Immature natural killer cell (primary cell): Measurements from ENCODE around the gene RABGAP1L. TPM values are rescaled to one million over a fixed set of nuclear protein-coding genes. Genes with fewer than 3 reads are reported as not detected.
A peak's percentile ranks its signal among the peaks of the same experiment; 100 is the strongest.

ENCODE experiments used
- DNase-seq, 3 donors: peaks; one replicate each; pipeline ENCODE4 v3.0.0; 2022; ENCODE audit warnings: mixed read lengths in 1 of 3
- H3K27ac Mint-ChIP-seq, 6 donors: one replicate each; pipeline ENCODE4 v1.8.0; 2020; ENCODE audit warnings: mixed read lengths in 6 of 6, mild to moderate bottlenecking in 5 of 6, inconsistent platforms in 4 of 6, moderate library complexity in 3 of 6
- H3K27me3 Mint-ChIP-seq, 3 donors: one replicate each; pipeline ENCODE4 v1.8.0; 2020 to 2021; ENCODE audit warnings: low read depth in 3 of 3, mild to moderate bottlenecking in 3 of 3, mixed read lengths in 3 of 3, moderate library complexity in 3 of 3, inconsistent platforms in 1 of 3
- H3K36me3 Mint-ChIP-seq, 3 donors: one replicate each; pipeline ENCODE4 v1.8.0; 2020; ENCODE audit warnings: mixed read lengths in 3 of 3, inconsistent platforms in 2 of 3, mild to moderate bottlenecking in 2 of 3
- H3K4me1 Mint-ChIP-seq, 2 donors: one replicate each; pipeline ENCODE4 v1.8.0; 2020; ENCODE audit warnings: inconsistent platforms in 2 of 2, mild to moderate bottlenecking in 2 of 2, mixed read lengths in 2 of 2, moderate library complexity in 1 of 2
- H3K4me3 Mint-ChIP-seq, 5 donors: one replicate each; pipeline ENCODE4 v1.8.0; 2020; ENCODE audit warnings: mild to moderate bottlenecking in 5 of 5, mixed read lengths in 5 of 5, inconsistent platforms in 3 of 5, moderate library complexity in 3 of 5
- H3K9me3 Mint-ChIP-seq, 6 donors: one replicate each; pipeline ENCODE4 v1.8.0; 2020; ENCODE audit warnings: mild to moderate bottlenecking in 6 of 6, mixed read lengths in 6 of 6, inconsistent platforms in 4 of 6, moderate library complexity in 3 of 6
- polyA plus RNA-seq, 3 donors: library from polyadenylated mRNA; unstranded; fragments of 300-500 nt; fragmentation: Illumina TruSeq; gene quantifications; one replicate each; pipeline ENCODE4 v1.2.3, GENCODE V29; 2021

RABGAP1L gene
- polyA plus RNA-seq, 3 donors from 2014 or later: 80.2 to 114 (median 86.8) TPM

DNA sequence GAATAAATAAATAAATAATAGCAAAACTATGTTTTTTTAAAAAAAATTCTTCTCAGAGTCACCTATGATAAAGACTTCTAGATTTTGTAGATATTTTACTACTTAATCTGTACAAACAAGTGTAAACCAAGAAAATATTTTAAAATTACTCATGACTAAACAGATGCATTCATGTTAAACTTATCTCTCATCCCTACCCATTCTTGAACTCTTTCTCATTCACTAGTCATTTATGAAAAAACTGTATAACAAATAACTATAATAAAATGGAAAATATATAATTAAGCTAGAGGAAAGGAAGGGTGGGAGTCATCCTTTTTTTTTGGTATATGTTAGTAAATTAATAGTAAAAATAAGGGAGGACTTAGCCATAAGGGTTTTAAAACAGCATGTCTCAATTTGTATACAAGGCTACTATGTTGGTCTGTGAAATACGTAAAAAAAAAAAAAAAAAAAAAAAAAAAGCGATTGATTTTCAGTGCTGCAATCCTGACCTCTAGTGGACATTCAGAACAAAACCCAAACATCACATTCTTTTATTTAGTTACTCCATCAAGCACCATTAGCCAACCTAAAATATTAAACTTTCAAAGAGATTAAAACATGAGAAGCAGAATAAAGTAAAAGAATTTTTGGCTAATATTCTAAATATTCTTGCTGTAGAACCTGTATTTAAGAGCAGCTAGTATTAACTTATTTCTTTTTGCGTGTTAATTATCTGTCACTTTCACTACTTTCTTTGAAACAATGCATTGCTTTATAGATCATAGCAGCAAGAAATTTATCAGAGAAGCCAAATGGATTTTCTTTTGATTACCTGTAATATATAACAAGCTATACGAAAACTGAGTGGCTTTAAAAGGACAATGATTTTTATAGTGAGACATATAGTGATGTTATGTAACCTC, 584.6 kb downstream of the RABGAP1L start:
- Mint-ChIP-seq H3K27me3 (peaks cover 0 to 5% (median 2%) of the 10 kb centered on the region in 3 donors), H3K36me3 (no peaks in the 10 kb centered on the region), H3K27ac (no peak overlapping the region), H3K4me1 (peaks cover 0 to 7% of the 10 kb centered on the region in 2 donors), H3K4me3 (no peak overlapping the region), H3K9me3 (no peaks in the 10 kb centered on the region)
- DNase-seq: peak; percentile 31 to 49 (median 43)

DNA sequence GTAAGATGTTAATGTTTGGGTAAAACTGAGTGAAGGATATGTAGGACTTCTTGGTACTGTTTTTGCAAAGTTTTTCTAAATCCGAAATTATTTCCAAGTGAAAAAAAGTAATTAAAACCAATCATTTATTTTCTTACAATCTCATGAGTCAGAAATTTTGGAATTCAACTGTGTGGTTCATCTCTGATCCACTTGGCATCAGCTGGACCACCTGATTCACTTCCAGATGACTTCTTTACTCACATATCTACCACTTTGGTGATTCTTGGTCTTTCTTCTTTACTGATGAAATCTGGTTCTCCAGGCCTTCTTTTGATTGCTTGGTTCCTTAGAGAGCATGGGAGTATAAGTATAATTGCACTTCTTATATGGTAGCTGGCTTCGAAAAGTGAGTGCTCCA, 585.6 kb downstream of the RABGAP1L start:
- Mint-ChIP-seq H3K4me3 (no peak overlapping the region), H3K9me3 (no peaks in the 10 kb centered on the region), H3K36me3 (no peaks in the 10 kb centered on the region), H3K27me3 (peaks cover 0 to 4% (median 2%) of the 10 kb centered on the region in 3 donors), H3K4me1 (peaks cover 0 to 4% of the 10 kb centered on the region in 2 donors), H3K27ac (no peak overlapping the region)
- no peak for DNase-seq

- H3K27ac Mint-ChIP-seq: no peak overlapping the region
- DNase-seq: no peak
- H3K4me1 Mint-ChIP-seq: no peaks in the 10 kb centered on the region
- H3K4me3 Mint-ChIP-seq: no peak overlapping the region
- peaks cover 0 to 3% (median 2%) of the 10 kb centered on the region in 3 donors for H3K27me3 Mint-ChIP-seq
- no peaks in the 10 kb centered on the region for H3K9me3 Mint-ChIP-seq
- H3K36me3 Mint-ChIP-seq: no peaks in the 10 kb centered on the region
These were observed 586.9 kb downstream of the RABGAP1L start for GRCh38 chr1:174746024-174746808.

- no peaks in the 10 kb centered on the region for H3K36me3 Mint-ChIP-seq
- no peak overlapping the region for H3K4me3 Mint-ChIP-seq
- peaks cover 0 to 2% (median 0%) of the 10 kb centered on the region in 3 donors for H3K27me3 Mint-ChIP-seq
- H3K27ac Mint-ChIP-seq: no peak overlapping the region
- H3K4me1 Mint-ChIP-seq: no peaks in the 10 kb centered on the region
- no peak for DNase-seq
- no peaks in the 10 kb centered on the region for H3K9me3 Mint-ChIP-seq
These were observed 588.3 kb downstream of the RABGAP1L start for GRCh38 chr1:174747613-174748012.

DNA sequence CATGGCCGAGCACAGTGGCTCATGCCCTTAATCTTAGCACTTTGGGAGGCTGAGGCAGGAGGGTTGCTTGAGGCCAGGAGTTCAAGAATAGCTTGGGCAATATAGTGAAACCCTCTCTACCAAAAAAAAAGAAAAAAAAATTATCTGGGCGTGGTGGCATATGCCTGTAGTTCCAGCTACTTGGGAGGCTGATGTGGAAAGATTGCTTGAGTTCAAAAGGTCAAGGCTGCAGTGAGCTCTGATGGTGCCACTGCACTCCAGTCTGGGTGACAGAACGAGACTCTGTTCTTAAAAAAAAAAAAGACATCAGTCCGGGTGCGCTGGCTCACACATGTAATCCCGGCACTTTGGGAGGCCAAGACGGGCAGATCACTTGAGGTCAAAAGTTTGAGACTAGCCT, 589.3 kb downstream of the RABGAP1L start:
- DNase-seq: no peak
- no peaks in the 10 kb centered on the region for H3K4me1 Mint-ChIP-seq
- H3K27me3 Mint-ChIP-seq: no peaks in the 10 kb centered on the region
- no peak overlapping the region for H3K27ac Mint-ChIP-seq
- H3K36me3 Mint-ChIP-seq: no peaks in the 10 kb centered on the region
- no peak overlapping the region for H3K4me3 Mint-ChIP-seq
- H3K9me3 Mint-ChIP-seq: no peaks in the 10 kb centered on the region

DNA sequence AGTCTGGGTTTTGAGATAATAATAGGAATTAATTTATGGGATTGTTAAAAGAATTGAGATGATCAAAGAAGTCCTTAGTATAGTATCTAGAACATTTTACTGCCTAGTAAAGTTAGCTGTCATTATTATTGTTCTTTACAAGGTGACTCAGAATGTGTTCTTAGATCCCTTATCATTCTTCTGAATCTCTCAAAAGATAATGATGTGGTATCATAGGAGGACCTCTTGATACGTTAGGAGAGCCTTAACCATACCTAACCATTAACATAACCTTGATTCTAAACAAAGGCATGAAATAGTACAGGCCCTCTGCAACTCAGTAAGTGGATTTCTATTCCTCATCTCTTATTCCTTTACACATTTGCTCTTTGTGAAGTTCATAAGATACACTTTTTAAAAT, 593.8 kb downstream of the RABGAP1L start:
- Mint-ChIP-seq H3K4me1 (no peaks in the 10 kb centered on the region), H3K27ac (no peak overlapping the region), H3K4me3 (no peak overlapping the region), H3K27me3 (no peaks in the 10 kb centered on the region), H3K9me3 (no peaks in the 10 kb centered on the region), H3K36me3 (peaks cover 0 to 3% (median 2%) of the 10 kb centered on the region in 3 donors)
- DNase-seq: no peak

- DNase-seq: no peak
- Mint-ChIP-seq H3K9me3 (no peaks in the 10 kb centered on the region), H3K27ac (peak overlapping the region in 1 of 6 donors; percentile 24), H3K27me3 (no peaks in the 10 kb centered on the region), H3K4me1 (no peaks in the 10 kb centered on the region), H3K36me3 (peaks cover 0 to 9% (median 7%) of the 10 kb centered on the region in 3 donors), H3K4me3 (no peak overlapping the region)
These were observed 602.0 kb downstream of the RABGAP1L start for GRCh38 chr1:174761335-174761734.

GRCh38 chr1:174761901-174762585, 602.7 kb downstream of the RABGAP1L start:
- peaks cover 0 to 9% (median 7%) of the 10 kb centered on the region in 3 donors for H3K36me3 Mint-ChIP-seq
- peaks cover 0 to 1% (median 0%) of the 10 kb centered on the region in 3 donors for H3K27me3 Mint-ChIP-seq
- no peaks in the 10 kb centered on the region for H3K9me3 Mint-ChIP-seq
- H3K4me1 Mint-ChIP-seq: no peaks in the 10 kb centered on the region
- no peak overlapping the region for H3K4me3 Mint-ChIP-seq
- no peak for DNase-seq
- peak overlapping the region in 1 of 6 donors; percentile 24 for H3K27ac Mint-ChIP-seq

DNA sequence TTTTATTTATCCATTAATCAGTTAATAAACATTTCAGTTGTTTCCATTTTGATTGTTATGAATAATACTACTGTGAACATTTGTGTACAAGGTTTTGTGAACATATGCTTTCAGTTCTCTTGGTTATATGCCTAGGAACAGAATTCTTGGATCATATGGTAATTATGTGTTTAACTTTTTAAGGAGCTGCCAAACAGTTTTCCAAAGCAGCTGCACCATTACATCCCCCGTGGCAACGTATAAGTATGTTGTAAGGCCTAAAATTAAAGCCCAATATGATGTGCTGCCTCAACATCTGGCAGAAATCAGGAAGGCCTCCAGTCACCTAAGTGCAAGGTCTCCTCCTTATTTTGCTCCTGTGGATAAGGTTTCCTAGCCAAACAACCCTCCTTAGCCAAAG, 604.9 kb downstream of the RABGAP1L start:
- H3K27me3 Mint-ChIP-seq: peaks cover 0 to 4% (median 0%) of the 10 kb centered on the region in 3 donors
- no peak overlapping the region for H3K27ac Mint-ChIP-seq
- H3K9me3 Mint-ChIP-seq: no peaks in the 10 kb centered on the region
- H3K4me1 Mint-ChIP-seq: no peaks in the 10 kb centered on the region
- no peak overlapping the region for H3K4me3 Mint-ChIP-seq
- peaks cover 0 to 7% (median 3%) of the 10 kb centered on the region in 3 donors for H3K36me3 Mint-ChIP-seq
- no peak for DNase-seq

DNA sequence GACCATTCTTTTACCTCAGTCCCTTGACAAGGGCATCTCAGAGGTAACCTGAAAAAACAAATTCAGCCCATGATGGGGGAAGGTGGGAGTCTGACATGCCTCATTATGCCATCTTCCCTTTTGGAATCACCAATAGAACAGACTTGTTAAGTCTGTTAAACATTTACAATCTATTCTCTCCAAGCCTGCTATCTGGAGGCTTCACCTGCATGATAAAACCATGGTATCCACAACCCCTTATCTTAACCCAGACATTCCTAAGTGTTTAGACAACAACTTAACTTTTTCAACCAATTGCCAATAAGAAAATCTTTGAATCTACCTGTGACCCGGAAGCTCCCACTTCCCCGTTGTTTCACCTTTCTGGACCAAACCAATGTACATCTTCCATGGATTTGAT, 607.4 kb downstream of the RABGAP1L start:
- Mint-ChIP-seq H3K36me3 (peaks cover 0 to 7% (median 0%) of the 10 kb centered on the region in 3 donors), H3K27me3 (peaks cover 0 to 4% (median 0%) of the 10 kb centered on the region in 3 donors), H3K4me3 (no peak overlapping the region), H3K4me1 (peaks cover 0 to 3% of the 10 kb centered on the region in 2 donors), H3K27ac (peak overlapping the region in 1 of 6 donors; percentile 44), H3K9me3 (no peaks in the 10 kb centered on the region)
- DNase-seq: no peak

DNA sequence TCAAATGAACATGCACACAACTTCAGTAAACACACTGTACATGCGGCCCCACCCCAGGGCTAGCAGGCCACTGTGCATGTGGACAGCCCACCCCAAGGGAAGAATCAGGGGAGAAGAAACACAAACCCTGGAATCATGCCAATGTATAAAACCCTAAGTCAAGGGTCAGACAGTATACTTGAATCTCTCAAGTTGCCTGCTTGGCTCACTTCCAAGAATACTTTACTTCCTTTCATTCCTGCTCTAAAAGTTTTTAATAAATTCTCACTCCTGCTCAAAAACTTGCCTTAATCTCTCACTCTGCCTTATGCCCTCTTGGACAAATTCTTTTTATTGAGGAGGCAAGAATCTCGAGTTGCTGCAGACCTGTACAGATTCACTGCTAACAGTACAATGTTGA, 609.2 kb downstream of the RABGAP1L start:
- Mint-ChIP-seq H3K27me3 (peaks cover 0 to 4% (median 0%) of the 10 kb centered on the region in 3 donors), H3K4me1 (peaks cover 0 to 3% of the 10 kb centered on the region in 2 donors), H3K9me3 (no peaks in the 10 kb centered on the region), H3K27ac (peak overlapping the region in 1 of 6 donors; percentile 53), H3K36me3 (peaks cover 0 to 7% (median 0%) of the 10 kb centered on the region in 3 donors), H3K4me3 (no peak overlapping the region)
- DNase-seq: no peak

- peak overlapping the region in 1 of 6 donors; percentile 53 for H3K27ac Mint-ChIP-seq
- peaks cover 0 to 3% of the 10 kb centered on the region in 2 donors for H3K4me1 Mint-ChIP-seq
- no peak for DNase-seq
- peaks cover 0 to 4% (median 0%) of the 10 kb centered on the region in 3 donors for H3K27me3 Mint-ChIP-seq
- no peaks in the 10 kb centered on the region for H3K9me3 Mint-ChIP-seq
- H3K36me3 Mint-ChIP-seq: peaks cover 0 to 4% (median 0%) of the 10 kb centered on the region in 3 donors
- H3K4me3 Mint-ChIP-seq: no peak overlapping the region
These were observed 609.6 kb downstream of the RABGAP1L start for GRCh38 chr1:174768949-174769348.

DNA sequence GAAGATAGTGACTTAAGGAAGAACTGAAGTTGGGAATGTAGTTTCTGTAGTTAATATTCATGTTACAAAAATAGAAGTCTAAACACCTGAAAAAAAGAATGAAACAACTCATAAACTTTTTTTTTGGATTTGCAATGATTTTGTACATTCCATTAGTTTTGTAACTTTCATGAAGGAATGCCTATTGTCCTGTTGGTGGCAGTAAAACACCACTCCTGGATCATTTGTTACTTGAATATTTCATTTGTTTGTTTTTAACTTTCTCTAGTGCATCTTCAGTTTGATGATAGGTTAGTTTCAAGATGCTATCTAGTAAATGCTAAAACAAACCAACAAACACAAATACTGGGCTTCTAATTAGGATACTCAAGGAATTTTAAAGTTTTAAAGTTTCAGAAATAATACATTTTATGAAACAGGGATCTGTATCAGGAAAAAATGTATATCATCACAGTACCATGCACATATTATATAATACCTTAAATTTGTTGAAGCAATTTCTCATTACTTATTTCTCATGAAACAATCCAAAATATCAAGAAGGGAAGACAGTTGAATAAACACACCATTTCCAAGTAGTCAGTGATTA, 610.7 kb downstream of the RABGAP1L start:
- H3K36me3 Mint-ChIP-seq: peaks cover 0 to 4% (median 0%) of the 10 kb centered on the region in 3 donors
- H3K27me3 Mint-ChIP-seq: peaks cover 0 to 4% (median 0%) of the 10 kb centered on the region in 3 donors
- DNase-seq: peak; percentile 36 to 51 (median 49)
- no peak overlapping the region for H3K4me3 Mint-ChIP-seq
- no peaks in the 10 kb centered on the region for H3K9me3 Mint-ChIP-seq
- peaks cover 0 to 3% of the 10 kb centered on the region in 2 donors for H3K4me1 Mint-ChIP-seq
- peak overlapping the region in 1 of 6 donors; percentile 19 for H3K27ac Mint-ChIP-seq
